ENCODE results near the gene PSPH.
"Not testable (repeated sequence)": the region's sequence is repeated elsewhere in the genome, so short reads cannot be mapped to it uniquely, and the experiment has no call there.

Gene PSPH

DNA sequence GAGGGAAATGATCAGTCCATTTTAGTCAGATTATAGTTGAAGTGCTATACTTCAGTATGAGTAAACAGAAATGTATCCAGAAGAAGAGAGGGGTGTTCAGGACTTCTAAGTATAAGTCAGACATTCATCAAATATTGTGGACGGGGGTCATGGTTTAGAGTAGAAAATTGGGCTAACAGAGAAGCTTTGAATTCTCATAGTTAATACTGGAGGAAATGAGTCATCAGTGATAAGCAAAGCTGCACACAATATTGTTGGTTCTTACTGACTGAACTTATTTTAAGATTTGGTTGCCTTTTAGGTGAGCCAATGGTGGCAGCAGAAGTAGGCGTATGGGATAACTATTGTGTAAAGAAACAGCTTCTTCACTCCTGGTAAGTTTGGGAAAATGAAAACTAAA lies 11.1 kb upstream of the PSPH start:
- no peak for DNase-seq

DNA sequence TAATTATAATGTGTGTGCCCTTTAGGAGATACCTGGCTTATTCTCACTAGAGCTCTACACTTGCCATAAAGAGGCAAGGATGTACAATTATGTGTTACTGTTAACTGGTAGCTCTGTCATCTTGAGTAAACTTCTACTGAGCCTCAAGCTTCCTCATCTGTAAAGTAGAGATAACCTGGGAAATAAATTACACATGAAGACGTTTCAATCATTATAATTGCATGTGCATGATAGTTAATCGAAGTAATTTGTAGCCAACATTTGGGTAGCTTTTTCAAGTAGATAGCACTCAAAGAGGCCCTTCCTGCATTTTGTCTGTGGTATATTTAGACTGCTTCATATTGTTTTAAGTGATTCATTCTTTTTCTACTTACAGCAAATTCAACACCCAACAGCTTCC lies 2.7 kb upstream of the PSPH start:
- DNase-seq = no peak

DNA sequence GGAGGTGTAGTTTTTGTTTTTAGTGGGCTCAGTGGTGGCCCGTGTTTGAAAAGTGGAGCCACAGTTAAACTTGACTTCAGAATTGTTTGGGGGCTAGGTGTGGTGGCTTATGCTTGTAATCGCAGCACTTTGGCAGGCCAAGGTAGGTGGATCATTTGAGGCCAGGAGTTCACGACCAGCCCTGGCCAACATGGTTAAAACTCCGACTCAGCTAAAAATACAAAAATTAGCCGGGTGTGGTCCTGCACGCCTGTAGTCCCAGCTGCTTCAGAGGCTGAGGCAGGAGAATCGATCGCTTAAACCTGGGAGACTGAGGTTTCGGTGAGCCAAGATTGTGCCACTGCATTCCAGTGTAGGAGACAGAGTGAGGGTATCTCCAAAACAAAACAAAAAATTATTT lies 2.1 kb upstream of the PSPH start:
- no peak for DNase-seq

DNA sequence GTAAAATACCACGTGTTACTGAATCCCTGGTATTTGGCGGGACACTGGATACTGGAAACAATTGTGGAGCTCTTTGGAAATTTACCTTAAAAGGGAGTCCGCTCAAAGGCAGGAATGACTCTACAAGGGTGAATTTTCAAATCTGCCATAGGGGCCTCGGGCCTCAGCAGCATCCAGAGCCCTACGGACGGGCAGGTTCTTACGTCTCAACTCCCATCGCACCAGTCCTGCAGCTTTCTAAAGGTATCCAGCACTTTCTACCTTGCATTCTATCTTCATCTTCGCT lies 248 bp downstream of the PSPH start:
- DNase-seq = no peak

DNA sequence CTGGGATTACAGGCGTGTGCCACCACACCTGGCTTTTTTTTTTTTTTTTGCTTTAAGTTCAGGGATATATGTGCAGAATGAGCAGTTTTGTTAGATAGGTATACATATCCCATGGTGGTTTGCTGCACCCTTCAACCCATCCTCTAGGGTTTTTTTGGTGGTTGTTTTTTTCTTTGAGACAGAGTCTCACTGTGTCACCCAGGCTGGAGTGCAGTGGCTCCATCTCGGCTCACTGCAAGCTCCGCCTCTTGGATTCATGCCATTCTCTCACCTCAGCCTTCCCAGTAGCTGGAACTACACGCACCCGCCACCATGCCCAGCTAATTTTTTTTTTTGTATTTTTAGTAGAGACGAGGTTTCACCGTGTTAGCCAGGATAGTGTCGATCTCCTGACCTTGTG lies 2.5 kb downstream of the PSPH start:
- DNase-seq = peak; percentile 64

DNA sequence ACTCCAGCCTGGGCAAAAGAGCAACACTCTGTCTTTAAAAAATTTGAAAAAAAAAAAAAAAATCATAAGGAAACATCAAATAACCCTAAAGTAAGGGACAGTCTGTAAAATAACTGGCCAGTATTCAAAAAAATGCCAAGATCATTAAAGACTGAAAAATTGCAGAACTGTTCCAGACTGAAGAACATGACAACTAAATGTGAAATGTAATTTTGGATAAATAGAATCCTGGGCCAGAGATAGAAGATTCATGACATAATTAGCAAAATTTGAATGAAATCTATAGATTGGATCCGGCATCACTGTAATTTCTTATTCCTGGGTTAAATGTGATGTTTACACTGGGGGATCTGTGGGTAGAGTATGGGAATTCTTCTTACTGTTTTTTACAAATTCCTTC lies 3.0 kb downstream of the PSPH start:
- no peak for DNase-seq

DNA sequence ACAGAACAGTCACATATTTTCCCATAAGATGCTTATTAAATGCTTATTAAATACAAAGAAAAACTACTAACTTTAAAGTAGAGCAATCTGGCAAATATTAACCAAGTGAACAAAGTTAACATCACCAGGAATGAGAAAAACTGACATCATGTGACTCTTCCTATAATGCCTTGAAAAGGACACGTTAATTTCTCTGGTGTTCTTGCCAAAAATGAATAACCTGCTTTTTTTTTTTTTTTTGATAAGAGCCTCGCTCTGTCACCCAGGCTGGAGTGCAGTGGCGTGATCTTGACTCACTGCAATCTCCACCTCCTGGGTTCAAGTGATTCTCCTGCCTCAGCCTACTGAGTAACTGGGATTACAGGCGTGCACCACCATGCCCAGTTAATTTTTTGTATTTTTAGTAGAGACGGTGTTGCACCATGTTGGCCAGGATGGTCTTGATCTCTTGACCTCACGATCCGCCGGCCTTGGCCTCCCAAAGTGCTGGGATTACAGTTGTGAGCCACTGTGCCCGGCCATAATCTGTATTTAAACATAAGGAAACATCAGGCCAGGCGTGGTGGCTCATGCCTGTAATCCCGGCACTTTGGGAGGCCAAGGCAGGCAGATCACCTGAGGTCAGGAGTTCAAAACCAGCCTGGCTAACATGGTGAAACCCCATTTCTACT lies 3.7 kb downstream of the PSPH start:
- not testable (repeated sequence) for DNase-seq

DNA sequence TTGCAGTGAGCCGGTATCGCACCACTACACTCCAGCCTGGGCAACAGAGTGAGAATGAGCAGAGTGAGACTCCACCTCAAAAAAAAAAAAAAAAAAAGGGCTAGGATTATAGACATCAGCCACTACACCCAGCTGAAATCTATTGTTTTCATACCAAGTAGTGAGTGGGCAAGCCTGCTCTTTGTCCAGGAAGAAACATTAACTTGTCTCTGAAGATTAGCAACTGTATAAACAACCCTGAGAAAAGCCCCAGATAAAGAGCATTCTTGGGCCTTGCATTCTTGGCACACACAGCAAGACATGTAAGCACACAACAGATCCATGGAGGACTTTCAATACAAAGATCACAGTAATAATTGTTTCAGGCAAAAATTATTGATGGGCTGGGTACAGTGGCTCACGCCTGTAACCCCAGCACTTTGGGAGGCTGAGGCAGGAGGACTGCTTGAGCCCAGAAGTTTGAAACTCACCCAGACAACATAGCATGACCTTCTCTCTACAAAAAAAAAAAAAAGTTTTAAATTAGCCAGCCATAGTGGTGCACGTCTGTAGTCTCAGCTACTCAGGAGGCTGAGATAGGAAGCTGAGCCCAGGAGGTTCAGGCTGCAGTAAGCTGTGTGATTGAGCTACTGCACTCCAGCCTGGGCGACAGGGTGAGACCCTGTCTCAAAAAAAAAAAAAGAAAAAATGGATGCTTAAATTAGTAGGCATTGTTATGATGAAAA lies 4.4 kb downstream of the PSPH start:
- no peak for DNase-seq

DNA sequence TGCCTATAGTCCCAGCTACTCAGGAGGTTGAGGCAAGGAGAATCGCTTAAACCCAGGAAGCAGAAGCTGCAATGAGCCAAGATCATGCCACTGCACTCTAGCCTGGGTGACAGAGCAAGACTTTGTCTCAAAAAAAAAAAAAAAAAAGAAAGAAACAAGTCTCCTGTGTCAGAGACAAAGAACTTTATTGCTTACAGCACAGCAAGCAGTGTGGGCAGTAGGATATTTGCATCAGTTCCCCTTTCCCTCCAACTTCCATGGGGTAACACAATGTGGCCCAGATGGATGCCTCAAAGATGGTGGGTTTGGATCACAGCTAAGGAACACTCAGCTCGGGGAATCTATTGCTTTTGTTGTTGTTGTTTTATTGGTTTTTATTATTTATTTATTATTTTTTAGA lies 5.5 kb downstream of the PSPH start:
- DNase-seq = not testable (repeated sequence)

DNA sequence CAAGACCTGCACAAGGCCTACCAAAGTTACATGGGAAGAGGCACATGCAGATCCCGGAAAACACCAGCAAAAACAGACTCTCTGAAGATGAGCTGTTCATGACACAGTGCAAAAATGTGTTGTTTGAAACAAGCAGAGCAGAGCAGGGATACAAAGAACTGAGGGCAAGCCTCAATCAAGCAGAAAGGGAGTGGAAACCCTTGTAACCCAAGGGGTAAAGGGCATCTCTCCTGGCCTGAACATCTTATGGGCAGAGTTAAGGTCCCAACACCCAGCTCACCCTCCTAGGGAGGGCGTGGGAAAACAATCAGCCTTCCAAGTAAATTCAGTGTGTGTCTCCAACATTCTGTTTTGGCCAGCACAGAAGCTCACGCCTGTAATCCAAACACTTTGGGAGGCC lies 10.5 kb downstream of the PSPH start:
- no peak for DNase-seq

DNA sequence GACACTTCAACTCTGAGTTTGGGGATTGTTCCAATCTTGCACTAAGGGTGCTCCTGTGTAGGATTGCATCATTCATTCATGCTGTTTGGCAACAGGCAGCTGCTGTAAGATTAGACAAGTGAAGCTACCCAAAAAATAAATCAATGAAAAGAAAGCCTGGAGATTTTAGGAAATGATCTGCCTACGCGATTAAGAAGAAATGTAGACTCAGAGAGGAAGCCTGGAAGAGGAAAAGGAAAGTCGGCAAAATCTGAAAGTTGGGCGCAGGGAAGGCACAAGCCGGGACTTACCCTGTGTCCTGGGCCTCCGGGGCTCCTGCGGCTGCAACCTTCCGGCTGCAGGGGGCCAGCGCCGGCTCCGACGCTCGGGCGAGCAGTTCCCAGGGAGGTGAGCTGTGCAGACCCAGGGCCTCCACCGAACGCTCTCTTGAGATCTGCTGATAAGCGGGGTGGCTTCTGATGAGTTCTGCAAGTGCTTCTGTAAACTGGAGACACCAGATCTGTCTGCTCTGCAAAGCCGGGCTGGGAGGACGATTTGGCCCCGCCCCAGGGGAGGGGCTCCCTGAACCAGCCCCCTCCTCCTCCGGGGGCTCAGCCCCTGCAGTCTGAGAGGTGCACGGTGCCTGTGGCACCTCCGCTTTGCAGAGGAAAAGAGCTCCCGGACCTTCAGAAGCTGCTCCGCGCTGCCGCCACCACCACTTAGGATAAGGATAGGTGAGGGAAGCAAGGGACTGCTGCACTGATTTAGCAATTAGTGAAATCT lies 17.4 kb downstream of the PSPH start:
- DNase-seq = peak; percentile 69

DNA sequence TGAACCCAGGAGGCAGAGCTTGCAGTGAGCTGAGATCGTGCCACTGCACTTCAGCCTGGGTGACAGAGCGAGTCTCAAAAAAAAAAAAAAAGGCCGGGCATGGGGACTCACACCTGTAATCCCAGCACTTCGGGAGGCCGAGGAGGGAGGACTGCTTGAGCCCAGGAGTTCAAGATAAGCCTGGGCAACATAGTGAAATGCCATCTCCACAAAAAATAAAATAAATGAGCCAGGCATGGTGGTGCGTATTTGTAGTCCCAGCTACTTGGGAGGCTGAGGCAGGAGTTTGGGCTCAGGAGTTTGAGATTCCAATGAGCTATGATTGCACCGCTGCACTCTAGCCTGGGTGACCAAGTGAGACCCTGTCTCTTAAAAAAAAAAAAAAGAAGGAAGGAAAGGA lies 18.7 kb downstream of the PSPH start:
- DNase-seq = not testable (repeated sequence)

DNA sequence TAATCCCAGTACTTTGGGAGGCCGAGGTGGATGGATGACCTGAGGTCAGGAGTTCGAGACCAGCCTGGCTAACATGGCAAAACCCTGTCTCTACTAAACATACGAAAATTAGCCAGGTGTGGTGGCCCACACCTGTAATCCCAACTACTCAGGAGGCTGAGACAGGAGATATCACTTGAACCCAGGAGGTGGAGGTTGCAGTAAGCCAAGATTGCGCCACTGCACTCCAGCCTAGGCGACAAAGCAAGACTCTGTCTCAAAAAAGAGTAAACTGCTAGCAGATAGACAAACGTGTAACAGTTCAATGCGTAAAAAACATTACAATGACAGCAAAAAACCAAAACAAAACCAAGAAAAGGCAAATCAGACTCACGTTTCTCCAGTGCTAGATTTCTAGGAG lies 19.7 kb downstream of the PSPH start:
- DNase-seq = not testable (repeated sequence)

DNA sequence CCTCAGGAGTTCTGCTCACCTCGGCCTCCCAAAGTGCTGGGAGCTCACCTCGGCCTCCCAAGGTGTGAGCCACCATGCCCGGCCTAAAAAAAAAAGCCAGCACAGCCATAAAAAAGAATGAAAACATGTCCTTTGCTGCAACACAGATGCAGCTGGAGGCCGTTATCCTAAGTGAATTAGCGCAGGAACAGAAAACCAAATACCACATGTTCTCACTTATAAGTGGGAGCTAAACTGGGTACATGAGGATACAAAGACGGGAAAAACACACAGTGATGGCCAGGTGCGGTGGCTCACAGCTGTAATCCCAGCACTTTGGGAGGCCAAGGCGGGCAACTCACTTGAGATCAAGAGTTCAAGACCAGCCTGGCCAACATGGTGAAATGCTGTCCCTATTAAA lies 20.9 kb downstream of the PSPH start:
- no peak for DNase-seq

DNA sequence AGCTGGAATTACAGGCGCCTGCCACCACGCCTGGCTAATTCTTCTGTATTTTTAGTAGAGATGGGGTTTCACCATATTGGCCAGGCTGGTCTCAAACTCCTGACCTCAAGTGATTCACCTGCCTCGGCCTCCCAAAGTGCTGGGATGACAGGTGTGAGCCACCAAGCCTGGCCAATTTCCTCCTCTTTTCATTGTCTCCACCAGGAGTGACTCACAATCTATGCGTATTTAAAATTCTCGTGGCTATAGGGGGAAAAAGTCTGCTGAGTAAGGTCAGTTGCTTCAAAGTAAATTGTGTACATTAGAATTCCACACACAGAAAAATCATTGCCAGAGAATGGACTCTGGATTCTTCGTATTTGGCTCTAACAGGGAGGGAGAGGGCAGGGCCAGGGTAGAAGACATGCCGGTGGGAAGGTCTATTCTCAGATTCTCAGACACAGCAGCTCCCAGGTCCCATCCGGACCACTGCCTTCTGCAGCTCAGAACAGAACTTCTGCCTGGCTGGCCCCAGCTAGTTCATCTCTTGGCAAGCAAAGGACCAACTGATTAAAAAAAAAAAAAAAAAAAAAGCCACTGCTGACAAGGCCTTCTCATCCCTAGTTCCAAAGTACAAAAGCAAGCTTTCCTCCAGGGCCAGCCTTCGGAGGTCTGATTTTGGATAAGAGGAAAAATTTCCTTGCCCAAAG lies 22.2 kb downstream of the PSPH start:
- DNase-seq = no peak

DNA sequence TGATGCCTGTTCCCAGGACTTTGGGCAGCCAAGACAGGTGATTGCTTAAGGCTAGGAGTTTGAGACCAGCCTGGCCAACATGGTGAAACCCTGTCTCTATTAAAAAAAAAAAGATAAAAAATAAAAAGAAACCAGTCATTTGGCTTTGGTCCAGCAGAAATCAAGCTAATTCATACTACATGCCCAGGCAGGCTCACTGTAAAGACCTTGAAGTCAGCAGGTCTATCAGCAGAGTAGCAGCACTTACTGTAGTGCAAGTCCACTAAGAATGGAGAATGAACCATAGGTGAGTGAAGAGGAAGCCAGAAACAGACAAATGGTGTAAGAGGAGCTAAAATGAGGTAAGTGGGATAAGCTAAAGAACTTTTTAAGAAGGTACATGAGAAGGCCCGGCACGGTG lies 24.7 kb downstream of the PSPH start:
- DNase-seq = no peak

DNA sequence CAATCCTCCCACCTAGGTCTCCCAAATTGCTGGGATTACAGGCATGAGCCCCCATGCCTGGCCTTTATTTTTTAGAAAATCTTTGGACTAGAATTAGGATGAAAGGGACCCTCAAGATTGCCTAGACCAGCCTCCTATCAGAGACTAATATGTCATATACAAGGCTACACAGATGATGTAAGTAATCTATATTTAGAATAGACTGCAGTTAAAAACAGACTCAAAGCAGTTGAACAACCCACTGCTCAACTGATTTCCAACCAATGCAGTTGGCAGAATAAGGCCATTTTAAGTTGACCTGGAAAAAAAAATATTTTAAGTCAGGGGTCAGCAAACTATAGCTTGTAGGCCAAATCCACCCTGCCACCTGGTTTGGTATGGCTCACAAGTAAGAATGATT lies 27.7 kb downstream of the PSPH start:
- no peak for DNase-seq

DNA sequence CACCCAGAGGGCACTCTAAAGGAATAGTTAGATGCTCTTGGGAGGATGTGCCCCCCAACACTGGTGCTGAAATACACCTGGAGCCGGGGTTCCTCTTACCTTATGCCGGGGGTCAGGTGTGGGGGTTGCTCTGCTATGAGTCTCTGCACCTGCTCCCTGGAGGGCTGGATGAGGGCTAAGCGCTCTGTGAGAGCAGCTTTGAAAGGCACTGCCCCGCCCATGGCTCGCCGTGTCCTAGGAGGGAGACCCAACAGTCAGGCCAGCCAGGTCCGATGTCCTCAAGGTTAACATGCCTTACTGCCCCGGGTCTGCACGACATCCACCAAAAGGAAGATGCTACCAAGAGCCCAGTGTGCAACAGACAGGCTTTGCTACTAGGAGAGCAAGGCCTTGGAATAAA lies 31.7 kb downstream of the PSPH start:
- DNase-seq = no peak

DNA sequence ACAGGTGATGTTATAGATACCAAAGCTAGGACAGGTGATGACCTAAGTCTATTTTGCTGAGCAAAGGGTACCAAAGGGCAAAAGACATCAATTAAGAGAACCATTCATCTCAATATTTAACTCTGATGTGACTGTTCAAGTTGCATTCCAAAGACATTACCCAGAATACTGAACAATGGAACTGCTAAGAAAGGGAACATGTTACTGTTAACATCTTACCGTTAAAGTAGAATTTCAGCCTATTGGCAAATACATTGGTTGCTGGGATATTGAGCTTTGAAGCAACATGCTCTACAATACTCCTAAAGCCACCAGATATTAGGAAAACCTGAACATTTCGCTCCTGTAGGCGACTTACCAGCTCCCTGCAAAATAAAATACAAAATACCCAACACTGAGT lies 34.2 kb downstream of the PSPH start:
- DNase-seq = not testable (repeated sequence)

DNA sequence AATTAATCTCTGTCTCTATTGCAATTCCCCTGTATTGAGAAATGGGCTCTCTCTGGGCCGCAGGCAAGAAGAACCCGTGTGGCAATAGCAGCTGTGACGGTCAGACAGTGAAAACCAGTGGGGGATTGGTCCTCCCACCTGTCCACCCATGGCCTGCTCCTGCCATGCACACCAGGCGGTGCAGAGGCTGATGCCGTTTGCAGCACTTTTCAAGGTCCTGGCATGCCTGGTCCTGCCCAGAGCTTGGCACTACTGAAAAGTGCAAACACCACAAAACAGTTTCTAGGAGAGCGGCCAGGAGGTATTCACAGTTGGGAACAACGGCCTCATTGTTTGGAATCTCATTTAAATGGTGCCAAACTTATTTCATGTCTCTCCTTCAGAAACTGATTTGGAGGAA lies 41.5 kb downstream of the PSPH start:
- no peak for DNase-seq

DNA sequence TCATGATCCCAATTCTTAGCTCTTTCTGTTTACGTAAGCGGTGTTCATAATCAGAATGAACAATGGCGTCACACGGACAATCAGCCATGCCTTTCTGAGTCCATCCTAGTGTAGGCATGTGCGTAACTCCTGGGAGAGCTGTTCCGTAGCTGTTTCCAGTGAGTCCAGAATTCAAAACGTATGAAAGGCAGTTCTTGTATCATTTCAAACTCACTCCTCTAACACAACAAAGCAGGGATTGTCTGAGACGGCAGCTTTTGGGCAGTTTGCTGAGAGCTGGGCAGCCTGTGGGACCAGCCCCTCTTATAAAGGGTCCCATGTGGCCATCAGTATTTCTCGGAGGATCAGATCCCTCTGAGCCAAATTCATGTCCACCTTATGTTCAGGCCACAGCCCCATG lies 43.4 kb downstream of the PSPH start:
- no peak for DNase-seq

DNA sequence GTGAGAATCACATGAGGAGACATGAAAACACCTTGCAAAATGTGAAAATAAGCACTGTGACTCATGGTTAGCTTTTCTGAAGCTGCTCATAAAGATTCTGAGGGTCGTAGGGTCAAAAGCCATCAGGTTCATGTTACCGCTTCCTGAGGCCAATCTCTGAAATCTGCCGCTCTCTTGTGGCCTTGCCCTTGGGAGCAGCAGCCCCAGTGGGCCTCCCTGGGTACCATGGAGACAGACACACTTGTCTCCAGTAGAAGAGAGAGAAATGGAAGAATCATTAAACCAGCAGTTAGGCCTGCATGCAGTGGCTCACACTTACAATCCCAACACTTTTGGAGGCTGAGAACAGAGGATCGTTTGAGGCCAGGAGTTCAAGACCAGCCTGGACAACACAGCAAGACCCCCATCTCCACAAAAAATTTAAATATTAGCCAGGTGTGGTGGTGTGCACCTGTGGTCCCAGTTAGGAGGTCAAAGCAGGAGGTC lies 44.0 kb downstream of the PSPH start:
- no peak for DNase-seq

DNA sequence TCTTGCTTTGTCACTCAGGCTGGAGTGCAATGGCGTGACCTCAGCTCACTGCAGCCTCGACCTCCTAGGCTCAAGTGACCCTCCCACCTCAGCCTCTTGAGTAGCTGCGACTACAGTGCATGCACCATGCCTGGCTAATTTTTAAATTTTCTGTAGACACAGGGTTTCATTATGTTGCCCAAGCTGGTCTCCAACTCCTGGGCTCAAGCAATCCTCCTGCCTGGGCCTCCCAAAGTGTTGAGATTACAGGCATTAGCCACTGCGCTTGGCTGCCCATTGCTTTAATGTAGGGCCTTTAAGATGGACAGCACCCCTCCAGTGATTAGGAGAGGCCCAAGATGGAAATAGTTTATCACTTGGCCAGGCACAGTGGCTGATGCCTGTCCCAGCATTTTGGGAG lies 47.5 kb downstream of the PSPH start:
- DNase-seq = no peak

All from NCI-H2029 treated with DMSO at 0.1 percent for 48 hours (cell line).